GM21447 (cell line): ENCODE results near the gene STX7.

Source experiments
- ATAC-seq: cut with Tn5 transposase; IDR thresholded peaks from one replicate; pipeline ENCODE4 v1.9.1; 2021; ENCODE audit not compliant: unreplicated experiment

Gene STX7

GRCh38 chr6:132506869-132507808 lies 5.8 kb downstream of the STX7 start:
- no peak for ATAC-seq

GRCh38 chr6:132506461-132506860 lies 6.5 kb downstream of the STX7 start:
- no peak for ATAC-seq

- peak; percentile 40 for ATAC-seq
These were observed 7.8 kb downstream of the STX7 start for GRCh38 chr6:132505158-132505557.

GRCh38 chr6:132504757-132505156 lies 8.2 kb downstream of the STX7 start:
- ATAC-seq: no peak

- ATAC-seq: no peak
These were observed 13.2 kb downstream of the STX7 start for GRCh38 chr6:132499757-132500156.

GRCh38 chr6:132498638-132499037 lies 14.3 kb downstream of the STX7 start:
- peak; percentile 48 for ATAC-seq

- no peak for ATAC-seq
These were observed 16.3 kb downstream of the STX7 start for GRCh38 chr6:132496519-132497180.

GRCh38 chr6:132495604-132496079 lies 17.3 kb downstream of the STX7 start:
- peak; percentile 39 for ATAC-seq

GRCh38 chr6:132494954-132495353 lies 18.0 kb downstream of the STX7 start:
- no peak for ATAC-seq

GRCh38 chr6:132491881-132492280 lies 21.0 kb downstream of the STX7 start:
- ATAC-seq: no peak

GRCh38 chr6:132491303-132491702 lies 21.6 kb downstream of the STX7 start:
- ATAC-seq: no peak

GRCh38 chr6:132490478-132491204 lies 22.3 kb downstream of the STX7 start:
- ATAC-seq: peak; percentile 59

GRCh38 chr6:132490024-132490423 lies 22.9 kb downstream of the STX7 start:
- peak; percentile 38 for ATAC-seq

- ATAC-seq: no peak
These were observed 23.5 kb downstream of the STX7 start for GRCh38 chr6:132489376-132489775.

- no peak for ATAC-seq
These were observed 25.2 kb downstream of the STX7 start for GRCh38 chr6:132487762-132488161.

- peak; percentile 31 for ATAC-seq
These were observed 28.3 kb downstream of the STX7 start for GRCh38 chr6:132484680-132485018.

GRCh38 chr6:132483779-132484679 lies 28.9 kb downstream of the STX7 start:
- peak; percentile 71 for ATAC-seq

GRCh38 chr6:132482581-132482980 lies 30.3 kb downstream of the STX7 start:
- ATAC-seq: no peak

- ATAC-seq: no peak
These were observed 31.7 kb downstream of the STX7 start for GRCh38 chr6:132481189-132481588.

GRCh38 chr6:132479131-132479530 lies 33.8 kb downstream of the STX7 start:
- ATAC-seq: no peak
